Stimulated activated CD4-positive, alpha-beta T cell treated with anti-CD3 and anti-CD28 coated beads, Interleukin-12 subunit alpha, Interleukin-12 subunit beta, amount 100 ng/mL, for 4 hours (primary cell): ENCODE data around the gene HOMER2.
A peak's percentile ranks its signal among the peaks of the same experiment; 100 is the strongest.

Source experiments
- DNase-seq: peaks from one replicate; pipeline ENCODE4 v3.0.0-alpha.2; 2020

Gene HOMER2

GRCh38 chr15:82855286-82856100 is 97.0 kb downstream of the HOMER2 start:
- DNase-seq: no peak

DNA sequence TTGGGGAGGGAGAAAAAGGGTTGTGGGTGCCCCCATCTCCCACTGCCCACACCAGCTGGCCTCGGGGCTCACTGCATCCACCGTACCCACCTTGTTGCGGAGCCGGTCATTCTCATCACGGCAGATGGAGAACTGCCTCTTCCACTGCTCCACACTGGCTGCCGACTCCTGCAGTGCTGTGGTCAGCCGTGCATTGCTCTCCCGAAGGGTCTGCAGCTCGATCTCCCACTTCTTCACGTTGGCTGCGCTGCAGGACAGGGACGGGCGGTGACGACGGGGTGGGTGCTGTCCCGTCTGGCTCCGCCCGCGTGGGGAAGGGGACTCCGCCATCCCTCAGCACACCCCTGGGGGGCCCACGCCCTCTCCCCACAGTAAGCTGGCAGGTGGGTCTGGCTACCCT is 98.0 kb downstream of the HOMER2 start:
- no peak for DNase-seq

- no peak for DNase-seq
Measured at GRCh38 chr15:82852941-82853561, 99.5 kb downstream of the HOMER2 start.

DNA sequence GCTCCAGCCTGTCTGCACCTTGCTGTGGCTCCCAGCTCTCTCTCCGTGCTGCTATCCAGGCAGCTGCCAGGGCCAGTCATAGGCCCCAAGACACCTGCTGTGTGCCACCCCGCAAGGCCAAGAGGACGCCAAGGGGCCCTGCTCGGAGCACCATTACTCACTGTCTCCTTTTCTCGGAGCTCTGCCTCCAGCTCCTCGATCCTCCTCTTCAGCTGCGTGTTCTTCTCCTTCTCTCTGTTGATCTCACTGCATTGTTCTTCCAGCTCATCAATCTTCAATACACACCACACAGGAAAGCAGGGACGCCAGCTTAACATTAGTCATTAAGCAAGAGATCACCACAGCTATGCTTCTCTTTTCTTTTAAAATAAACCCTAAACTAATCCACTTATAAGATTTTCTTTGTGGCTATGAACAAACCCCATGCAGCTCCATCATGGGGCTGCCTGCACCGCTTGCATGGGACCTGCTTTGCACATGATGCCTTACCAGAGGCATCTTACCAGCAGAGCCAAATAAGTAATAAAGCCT is 100.5 kb downstream of the HOMER2 start:
- DNase-seq: no peak

DNA sequence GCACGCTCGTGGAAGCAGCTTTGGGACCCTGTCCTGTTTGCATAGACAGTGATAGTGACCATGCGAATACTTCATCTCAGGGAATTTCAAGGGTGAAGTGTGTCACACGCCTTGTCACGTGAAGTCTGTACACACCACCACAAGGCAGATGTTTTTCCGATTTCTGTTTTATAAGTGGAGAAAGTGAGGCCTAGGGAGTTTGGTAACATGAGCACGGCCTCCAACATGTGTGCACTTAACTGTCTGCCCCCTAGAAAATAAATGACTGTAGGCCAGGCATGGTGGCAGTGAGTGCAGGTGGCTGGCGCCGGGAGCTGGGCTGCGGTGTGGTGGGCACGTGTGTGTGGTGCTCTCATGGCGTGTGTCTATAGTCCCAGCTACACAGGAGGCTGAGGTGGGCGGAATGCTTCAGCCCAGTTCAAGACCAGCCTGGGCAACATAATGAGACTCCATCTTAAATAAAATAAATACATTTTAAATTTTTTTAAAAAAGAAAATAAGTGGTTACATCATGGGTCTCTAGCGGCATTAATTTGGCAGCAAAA is 101.1 kb downstream of the HOMER2 start:
- no peak for DNase-seq

DNA sequence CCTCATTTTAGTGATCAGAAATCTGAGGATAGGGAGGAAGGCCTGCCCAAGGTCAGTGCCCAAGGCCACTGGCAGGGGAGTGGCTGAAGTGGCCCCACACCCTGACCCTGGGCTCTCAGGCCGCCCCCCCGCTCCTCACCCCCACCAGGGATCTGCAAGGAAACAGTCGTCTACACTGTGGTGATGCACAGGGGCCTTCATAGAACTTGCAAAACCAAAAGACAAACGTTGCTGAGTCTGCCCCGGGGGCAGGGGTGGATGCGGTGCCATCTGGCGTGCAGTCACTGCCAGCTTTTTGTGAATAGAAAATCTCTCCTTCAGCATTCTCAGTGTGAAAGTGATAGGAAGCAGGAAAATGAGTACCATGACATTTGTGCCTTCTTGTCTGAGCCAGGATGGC is 101.8 kb downstream of the HOMER2 start:
- no peak for DNase-seq

GRCh38 chr15:82849556-82850512 is 102.7 kb downstream of the HOMER2 start:
- peak; percentile 14 for DNase-seq

DNA sequence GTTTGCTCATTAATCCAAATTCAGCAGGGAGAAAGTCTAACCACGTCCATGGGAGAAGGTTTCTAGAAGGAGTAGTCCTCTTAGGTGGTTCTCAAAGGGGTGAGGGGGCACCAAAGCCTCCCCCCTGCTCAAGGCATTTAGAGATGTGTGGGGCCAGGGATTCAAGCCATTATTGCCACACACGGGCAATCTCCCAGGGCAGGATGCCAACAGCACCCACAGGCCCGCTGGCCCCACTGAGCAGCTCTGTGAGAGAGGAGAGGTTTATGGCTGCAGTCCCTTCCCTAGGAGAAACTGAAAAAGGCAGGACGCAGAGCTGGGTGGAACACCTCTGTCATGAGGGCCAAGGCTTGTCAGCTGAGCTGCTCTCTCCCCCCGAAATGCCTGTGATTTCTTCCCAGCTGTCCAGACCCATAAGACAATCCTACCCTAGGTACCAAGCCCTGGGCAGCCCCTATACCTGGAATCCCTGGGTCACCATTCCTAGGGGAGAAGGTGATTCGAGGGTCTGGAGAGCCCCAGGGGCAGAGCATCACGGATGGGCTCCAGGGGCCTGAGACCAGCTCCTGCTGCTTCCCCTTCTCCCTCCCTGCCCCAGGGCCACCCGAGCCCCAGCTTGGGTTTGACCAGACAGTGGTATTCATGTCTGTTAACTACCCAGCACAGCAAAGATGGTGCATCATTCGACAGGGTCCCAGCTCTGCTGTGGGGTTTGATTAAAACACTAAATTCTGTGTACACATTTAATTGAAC is 104.1 kb downstream of the HOMER2 start:
- no peak for DNase-seq

- DNase-seq: no peak
Measured at GRCh38 chr15:82847703-82848102, 104.8 kb downstream of the HOMER2 start.

DNA sequence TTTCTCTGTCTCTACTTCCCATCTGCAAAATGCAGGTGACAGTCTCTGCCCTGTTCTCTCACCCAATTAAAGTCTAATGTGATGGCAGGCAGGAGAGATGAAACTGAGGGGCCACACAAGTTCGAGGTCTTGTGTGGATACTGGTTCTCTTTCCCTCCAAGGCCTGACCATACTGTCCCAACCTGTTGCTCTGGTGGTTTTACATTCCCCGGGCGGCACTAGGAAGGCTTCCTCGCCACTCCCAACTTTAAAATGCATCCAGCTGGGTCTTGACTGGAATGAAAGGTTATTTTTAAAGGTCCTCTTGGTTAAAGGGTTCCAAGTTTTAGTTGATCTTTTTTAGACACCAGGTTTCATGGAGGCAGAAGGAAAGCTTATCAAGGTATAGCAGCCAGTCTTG is 105.9 kb downstream of the HOMER2 start:
- DNase-seq: no peak

DNA sequence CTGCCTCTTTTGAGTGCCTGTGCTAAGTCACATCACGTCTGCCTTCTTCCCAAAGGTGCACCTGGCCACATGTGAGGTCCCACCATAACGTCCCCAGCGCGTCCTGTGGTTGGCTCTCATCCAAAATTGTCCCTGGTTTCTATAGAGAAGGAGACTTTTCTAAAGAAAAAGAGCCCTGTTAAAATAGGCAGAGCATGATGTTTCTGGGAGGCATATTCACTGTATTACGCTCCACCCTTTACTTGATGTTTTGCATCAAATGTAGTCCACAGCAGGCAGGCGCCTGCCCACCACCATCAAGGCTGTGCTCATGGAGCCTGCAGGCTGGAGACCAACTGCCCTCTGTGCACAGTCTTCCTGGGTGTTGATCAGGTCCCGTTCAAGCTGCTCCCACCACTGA is 106.8 kb downstream of the HOMER2 start:
- no peak for DNase-seq

- DNase-seq: no peak
Measured at GRCh38 chr15:82843566-82843965, 109.0 kb downstream of the HOMER2 start.

- DNase-seq: no peak
Measured at GRCh38 chr15:82840166-82840565, 112.4 kb downstream of the HOMER2 start.

GRCh38 chr15:82839136-82839535 is 113.4 kb downstream of the HOMER2 start:
- DNase-seq: no peak

- no peak for DNase-seq
Measured at GRCh38 chr15:82838096-82838735, 114.3 kb downstream of the HOMER2 start.

GRCh38 chr15:82835391-82835917 is 117.1 kb downstream of the HOMER2 start:
- no peak for DNase-seq

GRCh38 chr15:82833362-82833682 is 119.2 kb downstream of the HOMER2 start:
- no peak for DNase-seq

DNA sequence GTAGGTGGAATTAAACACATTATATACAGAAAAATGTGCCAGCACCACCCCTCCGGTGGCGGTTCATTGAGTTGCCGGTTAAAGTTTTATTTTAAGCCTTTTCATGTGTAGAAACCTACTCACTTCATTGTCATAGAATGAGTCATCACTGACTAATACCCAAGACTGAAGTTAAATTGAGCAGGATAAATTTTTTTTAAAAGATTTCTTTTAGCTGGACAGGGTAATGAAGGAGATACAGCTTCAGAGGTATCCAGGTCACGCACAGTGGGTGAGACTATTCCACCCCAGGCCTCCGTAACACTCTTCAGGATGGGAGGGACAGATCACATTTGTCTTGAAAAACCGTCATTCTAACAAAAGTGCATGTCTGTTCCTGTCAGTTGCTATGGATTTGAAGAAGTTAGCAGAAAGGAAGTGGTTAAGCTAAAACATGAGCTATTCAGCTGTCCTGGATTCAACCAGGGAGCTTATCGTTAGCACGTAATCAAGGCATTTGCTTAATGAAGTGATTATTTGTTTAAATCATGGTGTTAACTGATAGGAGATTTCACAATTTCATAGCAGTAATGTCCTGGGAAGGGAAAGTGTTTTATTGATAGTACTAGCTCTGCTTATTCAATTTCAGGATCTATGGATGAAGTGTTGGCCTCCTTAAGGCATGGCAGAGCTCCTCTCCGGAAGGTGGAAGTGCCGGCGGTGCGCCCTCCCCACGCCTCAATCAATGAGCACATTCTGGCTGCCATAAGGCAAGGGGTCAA is 119.7 kb downstream of the HOMER2 start:
- peak; percentile 30 for DNase-seq

- no peak for DNase-seq
Measured at GRCh38 chr15:82831894-82832600, 120.5 kb downstream of the HOMER2 start.
